ENCODE measurements around the gene PRDM2.
"Not testable (repeated sequence)": the region's sequence is repeated elsewhere in the genome, so short reads cannot be mapped to it uniquely, and the experiment has no call there.

The PRDM2 gene

DNA sequence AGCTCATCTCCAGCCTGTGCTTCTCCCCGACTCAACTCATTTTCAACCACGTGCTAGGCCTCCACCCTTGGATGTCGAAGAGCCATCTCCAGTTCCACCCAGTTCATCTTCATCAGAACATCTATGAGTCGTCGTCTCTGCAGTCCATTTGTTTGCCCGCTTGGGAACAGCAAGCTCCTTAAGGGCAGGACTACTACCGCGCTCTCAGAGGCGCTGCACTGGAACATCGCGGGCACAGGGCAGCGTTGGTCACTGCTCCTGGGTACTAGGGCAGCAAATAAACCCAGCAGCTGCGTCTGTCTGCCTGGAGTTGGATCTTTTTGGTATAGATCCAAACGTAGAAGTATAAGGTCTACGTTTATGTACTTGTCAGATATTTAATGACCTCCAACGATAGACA is 478 bp upstream of the PRDM2 start:
- DNase-seq (ENCODE audit: low spot score): no peak

DNA sequence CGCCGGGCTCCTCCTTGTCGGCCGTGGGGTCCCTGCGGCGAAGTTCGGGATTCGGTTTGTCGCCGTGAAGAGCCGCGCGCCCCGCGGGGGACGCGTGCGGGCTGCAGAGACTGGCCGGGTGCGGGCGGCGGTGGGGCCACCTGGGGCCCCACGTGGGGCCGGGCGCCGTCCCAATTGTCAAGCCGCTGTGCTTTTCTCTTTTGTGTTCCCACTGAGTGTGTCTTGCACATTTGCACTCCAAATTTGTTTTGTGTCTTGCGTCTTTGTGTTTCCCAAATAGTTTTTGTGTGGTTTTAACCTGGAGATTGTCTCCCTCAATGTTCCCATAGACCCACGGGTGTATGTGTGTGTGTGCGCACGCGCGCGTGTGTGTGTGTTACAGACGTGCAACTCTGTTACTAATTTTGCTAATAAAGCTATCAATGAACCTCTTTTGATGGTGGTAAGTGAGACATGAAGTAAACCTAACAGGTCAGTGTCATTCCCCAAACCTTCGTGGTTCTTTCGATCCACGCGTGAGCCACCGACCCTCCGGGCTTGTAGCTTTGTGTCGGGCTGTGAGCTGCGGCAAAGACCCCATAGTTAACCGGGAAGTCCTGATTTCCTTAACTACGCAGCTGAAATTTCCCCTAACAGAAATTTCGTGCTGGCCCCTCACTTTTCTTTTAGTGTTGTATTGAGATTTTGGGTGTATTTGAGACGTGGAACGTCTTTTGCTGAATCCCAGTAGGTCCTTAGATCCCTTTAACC is 708 bp downstream of the PRDM2 start:
- DNase-seq (ENCODE audit: low spot score): no peak

DNA sequence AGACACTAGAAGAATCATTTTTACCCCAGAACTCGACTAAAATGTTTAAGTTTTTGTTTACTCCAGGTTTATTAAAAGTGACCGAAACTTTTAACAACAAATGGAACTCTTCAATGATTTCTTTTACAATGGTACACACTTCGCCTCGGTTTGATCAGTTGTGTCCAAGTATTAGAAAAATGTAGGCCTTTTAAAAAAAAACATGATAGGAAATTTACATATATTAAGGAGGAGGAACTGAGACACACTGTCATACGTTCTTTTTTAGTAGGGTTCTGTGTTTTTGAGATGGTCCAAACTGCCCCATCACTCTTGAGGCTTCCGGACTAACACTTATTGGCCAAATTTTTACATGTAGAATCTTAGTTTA is 1.3 kb downstream of the PRDM2 start:
- DNase-seq (ENCODE audit: low spot score): no peak

DNA sequence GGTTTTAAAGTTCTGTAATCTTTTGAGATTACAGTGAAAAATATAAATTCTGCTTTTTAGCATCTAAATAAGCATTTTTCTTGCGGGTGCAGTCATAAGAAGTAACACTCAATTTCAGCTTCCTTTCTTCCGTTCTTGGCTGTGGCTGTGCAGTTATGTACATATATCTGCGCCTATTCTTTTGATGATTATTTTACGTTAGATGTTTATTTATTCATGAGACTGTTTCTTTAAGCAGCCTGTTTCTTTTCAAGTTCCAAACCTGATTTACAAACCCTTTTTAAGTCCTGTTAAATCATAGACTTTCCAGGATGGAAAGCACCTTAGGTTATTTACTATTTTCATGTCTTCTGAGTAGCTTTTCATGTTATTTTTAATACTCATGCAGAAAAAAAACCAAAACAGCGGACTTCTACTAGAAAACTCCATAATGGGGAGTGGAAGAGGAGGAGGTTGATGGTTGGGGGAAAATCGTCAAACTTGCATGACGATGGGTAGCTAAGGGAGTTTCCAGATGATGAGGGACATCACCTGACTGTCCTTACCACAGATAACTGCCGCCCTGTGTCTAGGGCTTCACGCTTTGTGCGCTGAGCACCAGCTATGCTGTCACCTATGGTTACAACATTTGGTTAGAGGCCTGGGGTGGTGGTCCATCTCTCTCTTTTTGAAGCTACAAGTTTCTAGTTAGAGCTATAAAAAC is 2.6 kb downstream of the PRDM2 start:
- DNase-seq (ENCODE audit: low spot score): no peak

DNA sequence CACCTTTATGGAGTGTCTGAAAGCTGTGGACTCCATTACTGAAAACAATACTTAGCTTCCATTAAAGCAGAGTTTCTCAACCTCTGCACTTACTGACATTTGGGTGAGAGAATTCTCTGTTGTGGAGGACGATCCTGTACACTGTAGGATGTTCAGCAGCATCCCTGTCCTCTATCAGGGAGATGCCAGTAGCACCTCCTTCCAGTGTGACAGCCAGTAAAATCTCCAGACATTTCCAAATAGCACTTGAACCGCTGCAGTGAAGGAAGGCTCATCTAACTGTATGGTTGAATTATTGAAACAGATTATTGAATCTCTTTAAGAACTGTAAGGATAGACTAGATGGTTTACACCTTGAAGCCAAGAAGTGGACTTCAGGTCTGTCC is 3.1 kb downstream of the PRDM2 start:
- no peak for DNase-seq (ENCODE audit: low spot score)

DNA sequence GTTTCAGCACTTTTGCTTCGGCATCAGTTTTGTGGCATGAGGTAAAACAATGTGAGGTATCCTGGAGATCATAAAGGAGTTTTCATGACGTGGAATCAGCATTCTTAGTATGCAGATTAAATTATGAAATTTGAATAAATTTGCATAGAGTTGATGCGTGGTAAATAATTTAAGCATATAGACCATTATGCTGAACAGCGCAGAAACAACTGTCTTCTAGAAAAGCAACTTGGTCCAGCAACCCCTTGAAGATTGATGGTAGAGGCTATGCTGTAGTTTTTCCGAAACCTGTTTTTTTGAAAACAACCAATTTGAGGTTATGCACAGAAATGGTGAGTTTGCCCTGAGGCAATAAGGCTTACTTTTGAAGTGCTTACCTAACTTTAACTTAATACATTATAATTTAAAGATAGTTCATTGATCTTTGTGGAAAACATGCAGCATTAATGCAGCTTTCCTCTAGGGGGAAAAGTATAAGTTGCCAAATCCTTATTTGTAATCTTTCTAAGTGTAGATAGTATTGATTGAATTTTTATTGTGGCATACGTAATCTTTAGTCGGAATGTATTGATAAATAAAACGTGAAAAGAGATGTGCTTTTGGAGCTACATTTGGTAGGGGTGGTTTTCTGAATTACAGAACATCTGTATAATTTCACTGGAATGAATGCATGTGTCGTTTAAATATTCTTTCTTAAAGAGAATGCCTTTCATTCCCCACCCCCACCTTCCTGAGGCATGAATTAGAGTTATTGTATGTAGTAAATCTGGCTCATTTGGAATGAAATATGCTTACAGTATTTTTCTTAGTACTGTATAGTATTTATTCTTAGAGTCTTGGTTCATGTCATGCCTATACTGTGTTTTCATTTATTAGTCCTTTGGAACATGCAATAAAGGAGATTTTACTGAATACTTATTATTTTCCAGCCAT is 3.8 kb downstream of the PRDM2 start:
- no peak for DNase-seq (ENCODE audit: low spot score)

DNA sequence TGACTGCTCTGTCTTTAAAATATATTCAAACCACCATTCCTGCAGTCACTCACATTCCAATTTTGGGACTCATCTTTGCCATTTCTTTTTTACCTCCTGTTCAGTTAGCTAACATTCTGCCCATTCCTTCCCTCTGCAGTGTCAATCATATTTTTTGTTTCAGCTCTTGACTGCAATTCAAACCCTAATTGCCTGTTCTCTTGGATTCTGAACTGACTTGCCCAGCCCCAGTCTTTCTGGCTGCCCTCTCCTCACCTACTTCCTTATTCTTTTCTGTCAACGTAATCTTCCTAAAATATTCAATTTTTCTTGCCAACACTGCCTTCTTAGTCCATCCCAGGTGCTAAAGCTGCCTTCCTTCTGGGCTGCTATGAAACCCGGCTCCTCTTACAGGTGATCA is 6.1 kb downstream of the PRDM2 start:
- no peak for DNase-seq (ENCODE audit: low spot score)

DNA sequence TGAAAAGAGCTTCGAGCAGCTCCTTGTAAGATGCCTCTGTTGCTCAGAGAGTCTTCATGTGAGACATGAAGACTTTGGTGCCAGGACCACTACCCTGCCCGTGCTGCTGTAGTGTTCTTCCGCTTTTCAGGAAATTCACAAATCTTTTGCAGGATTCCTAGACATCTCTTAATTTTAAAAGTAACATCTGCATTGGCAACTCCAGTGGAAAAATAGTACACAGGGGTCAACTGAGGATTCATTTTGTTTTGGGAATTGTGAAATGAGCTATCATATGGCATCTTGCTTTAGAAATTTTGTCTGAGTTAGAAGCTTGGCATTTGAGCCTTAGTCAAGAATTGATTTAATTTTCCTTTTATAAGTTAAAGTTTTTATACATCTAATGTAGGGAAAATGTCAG is 7.2 kb downstream of the PRDM2 start:
- no peak for DNase-seq (ENCODE audit: low spot score)

DNA sequence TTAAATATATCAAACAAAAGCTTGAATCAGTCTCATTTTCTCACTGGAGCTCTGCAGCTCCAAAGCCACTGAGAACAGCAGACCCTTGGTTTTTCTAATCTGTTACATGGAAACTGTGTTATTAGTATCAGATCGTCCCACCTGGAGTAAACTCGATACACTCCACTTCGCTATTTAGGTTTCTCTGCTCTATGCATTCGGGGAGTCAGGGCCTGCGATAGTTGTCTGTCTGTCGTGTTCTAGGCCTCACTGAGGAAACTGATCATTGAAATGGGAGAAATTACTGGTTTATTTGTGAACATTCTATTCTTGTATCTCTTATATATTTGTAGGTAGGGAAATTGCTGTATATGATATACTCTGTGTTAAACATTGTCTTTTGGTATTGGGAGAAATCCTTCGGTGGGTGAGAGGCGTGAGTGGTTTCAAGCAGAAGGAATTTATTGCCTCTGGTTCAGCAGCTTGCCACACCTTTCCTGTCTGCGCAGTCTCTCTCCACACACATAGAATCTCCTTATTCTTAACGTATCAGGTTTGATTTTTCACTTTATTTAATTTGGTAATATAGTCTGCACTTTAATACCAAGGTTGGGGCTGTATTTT is 8.5 kb downstream of the PRDM2 start:
- DNase-seq (ENCODE audit: low spot score): no peak

DNA sequence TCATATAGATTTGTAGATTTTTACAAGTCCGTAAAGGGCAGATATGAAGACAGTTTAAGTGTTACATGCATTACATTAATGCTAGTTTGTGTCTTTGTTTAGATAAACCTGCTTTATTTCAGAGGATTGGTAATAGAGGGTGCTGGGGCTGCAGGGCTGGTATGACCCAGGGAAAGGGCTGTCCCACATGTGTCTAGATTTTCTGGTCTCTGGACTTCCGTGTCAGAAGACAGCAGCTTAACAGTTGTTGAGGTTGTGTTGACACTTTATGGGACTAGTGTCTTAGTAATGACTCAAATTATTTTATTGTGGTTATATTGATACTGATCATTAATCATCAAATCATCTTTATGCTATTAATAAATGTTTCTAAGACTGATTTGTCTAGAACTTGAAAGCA is 10.1 kb downstream of the PRDM2 start:
- DNase-seq (ENCODE audit: low spot score): no peak

DNA sequence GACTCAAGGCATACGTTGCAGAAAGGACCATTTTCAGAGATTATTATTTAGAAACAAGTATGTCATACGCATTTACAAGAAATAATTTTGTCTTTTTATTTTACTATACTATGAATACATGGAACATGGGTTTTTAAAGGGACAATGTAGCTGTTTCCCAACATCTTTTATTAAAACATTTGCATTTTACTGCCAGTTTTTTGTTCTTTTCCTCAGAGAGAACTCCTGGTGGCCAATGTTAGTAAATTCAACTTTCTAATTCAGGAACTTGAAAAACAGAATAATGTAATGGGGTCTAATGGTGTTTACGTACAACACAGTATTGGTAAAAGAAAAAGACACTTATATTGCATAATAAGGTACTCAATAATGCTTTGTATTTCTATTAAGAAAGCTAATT is 14.9 kb downstream of the PRDM2 start:
- no peak for DNase-seq (ENCODE audit: low spot score)

DNA sequence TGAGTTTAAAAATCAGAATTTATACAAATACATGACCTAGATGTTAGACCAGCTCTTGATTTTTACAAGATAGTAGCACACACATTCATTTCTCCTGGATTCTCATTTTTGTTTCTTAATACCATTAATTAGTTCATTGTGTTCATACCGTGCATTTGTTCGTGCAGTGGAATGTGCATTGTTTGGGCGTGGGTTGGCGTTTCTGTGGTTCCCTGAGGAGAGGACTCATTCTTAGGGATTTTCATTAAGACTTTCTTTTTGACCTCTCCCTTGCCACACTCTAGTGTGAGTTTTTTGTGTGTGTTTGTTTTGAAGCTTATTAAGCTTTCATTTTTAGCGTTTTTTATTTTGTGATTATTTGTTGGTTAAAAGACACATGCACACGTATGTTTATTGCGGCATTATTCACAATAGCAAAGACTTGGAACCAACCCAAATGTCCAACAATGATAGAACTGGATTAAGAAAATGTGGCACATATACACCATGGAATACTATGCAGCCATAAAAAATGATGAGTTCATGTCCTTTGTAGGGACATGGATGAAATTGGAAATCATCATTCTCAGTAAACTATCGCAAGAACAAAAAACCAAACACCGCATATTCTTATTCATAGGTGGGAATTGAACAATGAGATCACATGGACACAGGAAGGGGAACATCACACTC is 15.8 kb downstream of the PRDM2 start:
- DNase-seq (ENCODE audit: low spot score): not testable (repeated sequence)

DNA sequence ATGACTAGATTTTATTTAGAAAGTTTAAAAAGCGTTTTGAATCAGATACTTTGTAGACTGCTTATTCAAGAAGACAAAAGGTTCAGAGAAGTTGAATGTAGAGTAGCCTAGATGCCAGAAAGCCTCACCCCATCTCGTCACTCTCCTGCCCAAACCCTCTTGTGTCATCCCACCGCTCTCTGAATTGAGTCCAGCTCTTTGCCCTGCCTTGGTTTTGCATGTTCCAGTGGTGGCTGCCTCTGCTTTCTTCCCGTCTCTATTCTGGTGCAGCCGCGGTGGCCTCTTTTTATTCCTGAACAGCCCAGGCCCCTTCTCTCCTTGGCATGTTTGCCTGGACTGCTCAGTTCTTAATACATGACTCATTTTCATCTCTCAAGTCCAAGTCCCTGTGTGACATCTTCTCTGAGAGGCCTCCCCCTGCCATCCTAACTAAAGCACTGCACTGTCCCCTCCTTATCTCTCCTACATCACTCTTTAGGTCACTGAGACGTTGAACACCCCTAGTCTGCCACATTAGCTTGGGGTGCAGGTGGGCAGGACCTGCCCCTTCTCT is 22.9 kb downstream of the PRDM2 start:
- no peak for DNase-seq (ENCODE audit: low spot score)

DNA sequence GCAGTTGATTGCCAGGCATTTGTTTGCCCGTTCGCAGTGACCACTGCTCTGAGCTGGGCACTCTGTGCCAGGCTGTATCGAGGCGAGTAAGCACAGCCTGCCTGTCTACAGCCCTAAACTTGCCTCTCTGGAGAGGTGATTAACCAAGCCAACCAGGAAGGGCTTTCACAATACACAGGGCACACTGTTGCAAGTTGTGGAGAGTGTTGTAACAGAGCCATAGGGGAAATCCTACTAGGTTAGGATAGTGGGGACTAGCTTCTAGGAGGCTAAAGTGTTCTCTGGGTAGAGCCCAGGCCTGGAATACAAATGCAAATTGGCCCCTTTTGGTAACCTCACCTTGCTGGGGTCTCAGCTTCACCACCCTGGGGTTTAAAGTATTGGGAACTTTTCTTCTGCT is 23.8 kb downstream of the PRDM2 start:
- DNase-seq (ENCODE audit: low spot score): no peak

DNA sequence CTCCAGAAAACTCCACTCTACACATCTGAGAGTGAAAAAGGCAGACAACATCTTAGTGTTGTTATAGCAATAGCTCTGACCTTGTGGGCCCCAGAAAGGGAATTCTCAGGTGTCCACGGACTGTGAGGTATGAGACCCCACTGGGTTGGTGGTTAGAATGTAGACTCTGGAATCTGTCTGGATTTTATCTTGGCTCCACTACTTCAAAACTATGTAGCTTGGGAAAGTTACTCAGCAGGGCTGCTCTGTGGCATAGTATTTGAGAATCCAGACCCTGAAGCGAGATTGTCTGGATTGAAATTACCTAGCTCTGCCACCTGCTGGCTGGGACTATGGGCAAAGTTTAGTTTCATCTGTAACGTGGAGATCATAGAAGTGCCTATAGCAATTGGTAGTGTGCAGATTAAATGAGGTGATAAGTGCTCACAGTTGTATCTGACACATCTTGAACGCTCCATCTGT is 25.8 kb downstream of the PRDM2 start:
- DNase-seq (ENCODE audit: low spot score): no peak

DNA sequence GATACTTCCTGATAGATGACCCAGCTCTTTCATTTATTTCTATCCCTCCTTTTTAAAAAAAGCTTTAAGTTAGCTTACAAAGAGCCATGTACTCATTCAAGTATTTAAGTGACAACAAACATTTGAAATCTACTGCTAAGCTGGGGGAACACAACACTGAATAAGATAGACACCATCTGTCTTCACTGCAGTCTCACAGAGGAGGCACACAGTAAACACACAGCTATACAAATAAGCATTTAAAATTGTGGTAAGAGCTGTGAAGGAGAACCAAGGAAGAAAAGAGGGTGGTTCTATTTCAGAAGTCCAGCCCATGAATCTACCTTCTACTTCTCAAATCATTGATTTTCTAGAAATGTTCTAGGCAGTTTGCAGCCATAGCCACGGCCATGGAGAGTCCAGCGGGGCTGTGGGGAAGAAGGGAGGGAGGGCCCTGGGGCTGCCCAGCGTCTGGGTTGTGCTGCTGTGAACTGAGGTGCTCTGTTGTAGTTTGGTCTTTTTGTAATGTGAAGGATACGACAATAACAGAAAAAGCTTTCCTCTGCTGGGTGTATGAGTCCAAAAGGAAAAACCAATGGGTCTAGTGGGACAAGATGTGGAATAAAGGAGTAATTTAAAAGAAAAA is 28.2 kb downstream of the PRDM2 start:
- DNase-seq (ENCODE audit: low spot score): no peak

DNA sequence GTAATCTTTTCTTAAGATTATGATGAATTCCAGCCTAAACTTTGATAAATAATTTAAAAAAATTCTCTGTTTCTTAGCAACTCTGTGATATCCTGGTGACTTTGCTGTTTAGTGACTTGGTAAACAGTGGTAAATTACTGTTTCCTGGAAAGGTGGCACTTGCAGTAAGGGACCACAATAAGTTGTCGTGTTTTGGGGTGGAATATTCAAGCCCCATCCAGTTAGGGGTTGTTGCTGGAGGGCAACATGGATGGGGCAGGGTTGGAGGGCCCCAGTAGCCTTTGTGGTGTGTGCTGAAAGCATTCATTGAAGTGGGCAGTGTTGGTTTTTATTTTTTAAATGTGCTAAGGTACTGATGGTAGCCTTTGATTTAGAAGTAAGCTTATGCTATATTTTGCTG is 30.3 kb downstream of the PRDM2 start:
- DNase-seq (ENCODE audit: low spot score): no peak

DNA sequence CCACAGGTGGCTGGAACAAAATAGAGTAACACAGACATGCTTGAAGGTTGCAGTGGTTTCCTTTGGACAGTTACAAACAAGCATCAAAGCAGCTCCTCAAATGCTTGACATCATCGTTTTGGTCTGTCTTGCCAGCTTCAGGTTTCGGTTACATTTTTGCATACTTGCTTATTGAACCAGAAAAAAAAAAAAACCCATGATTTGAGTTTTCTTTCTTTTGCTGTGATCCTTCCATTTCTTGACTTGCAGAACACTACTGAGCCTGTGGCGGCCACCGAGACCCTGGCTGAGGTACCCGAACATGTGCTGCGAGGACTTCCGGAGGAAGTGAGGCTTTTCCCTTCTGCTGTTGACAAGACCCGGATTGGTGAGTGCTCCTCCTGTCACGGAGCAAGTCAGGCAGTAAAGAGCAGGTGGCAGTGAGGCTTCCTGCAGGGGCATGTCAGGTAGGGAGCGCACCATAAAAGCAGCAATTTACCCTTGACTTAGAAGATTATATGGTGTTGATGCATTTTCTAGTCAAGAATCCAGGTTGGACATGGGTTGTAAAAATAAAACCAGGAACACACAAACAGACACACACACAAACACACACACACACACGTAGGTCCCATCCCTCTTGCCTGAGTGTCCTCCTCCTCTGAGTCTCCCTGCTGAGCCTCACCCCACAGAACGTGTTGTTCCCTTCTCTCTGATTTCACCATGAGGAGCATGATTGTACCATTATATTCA is 30.9 kb downstream of the PRDM2 start:
- no peak for DNase-seq (ENCODE audit: low spot score)

DNA sequence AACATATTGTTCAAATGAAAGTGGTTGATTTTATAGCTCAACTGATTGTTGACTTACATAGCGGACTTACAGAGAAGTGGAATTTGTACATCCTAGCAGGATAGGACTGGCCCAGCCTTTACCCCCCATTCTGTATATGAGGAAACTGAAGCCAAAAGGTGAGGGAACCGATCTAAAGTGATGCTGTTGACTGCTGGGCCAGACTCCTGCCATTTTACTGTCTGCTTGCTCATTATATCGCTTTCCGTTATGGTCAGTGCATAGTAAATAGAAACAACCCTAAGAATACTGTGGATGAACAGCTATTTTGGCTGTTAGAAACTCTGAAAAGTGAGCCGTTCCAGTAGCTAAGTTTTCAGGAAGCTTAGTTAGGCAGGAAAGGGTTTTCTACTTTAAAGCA is 31.9 kb downstream of the PRDM2 start:
- no peak for DNase-seq (ENCODE audit: low spot score)

DNA sequence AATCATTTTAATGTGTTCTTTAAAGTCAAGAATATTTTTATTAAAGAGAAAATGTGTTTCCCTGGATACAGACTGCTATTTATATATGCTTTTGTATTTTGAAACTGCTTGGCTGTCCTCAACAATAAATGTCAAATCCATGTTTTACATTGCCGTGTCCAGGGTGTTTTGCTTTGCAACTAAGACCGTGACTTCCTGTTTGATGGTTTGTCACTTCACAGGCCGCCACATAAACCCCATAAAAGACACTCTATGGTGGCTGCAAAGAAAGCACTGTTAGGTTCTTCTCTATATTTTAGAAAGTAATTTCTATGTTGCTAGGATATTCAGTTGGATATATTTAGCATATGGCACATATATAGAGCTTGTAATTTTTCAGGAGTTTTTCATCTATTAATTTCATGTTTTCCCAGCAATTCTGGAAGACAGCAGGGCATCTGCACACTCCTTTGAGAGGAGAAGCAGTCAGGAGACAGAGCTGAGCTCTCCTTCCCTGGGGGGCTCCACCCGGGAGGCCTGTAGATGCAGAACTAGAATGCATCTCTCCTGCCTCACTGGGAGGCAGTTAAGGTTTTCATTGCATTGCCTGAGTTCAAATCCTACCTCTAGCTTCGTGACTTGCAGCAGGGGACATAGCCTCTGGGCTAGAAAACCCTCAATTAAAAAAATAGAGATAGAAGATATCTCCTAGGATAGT is 33.1 kb downstream of the PRDM2 start:
- DNase-seq (ENCODE audit: low spot score): no peak
